CMK (cell line): Measurements from ENCODE around the gene STK24.

Source experiments
- DNase-seq: peaks from one replicate; pipeline ENCODE4 v3.0.0-alpha.2; 2010; ENCODE audit warnings: low read depth

STK24 gene

GRCh38 chr13:98489446-98490194 is 87.3 kb downstream of the STK24 start:
- no peak for DNase-seq

- DNase-seq: no peak
Measured at GRCh38 chr13:98488736-98489135, 88.2 kb downstream of the STK24 start.

- no peak for DNase-seq
Measured at GRCh38 chr13:98487522-98487921, 89.4 kb downstream of the STK24 start.

GRCh38 chr13:98487016-98487415 is 89.9 kb downstream of the STK24 start:
- no peak for DNase-seq

GRCh38 chr13:98486412-98486811 is 90.5 kb downstream of the STK24 start:
- no peak for DNase-seq

- DNase-seq: no peak
Measured at GRCh38 chr13:98485561-98485960, 91.3 kb downstream of the STK24 start.

- DNase-seq: no peak
Measured at GRCh38 chr13:98484289-98485219, 92.4 kb downstream of the STK24 start.

GRCh38 chr13:98483601-98484288 is 93.2 kb downstream of the STK24 start:
- no peak for DNase-seq

- no peak for DNase-seq
Measured at GRCh38 chr13:98482476-98483444, 94.1 kb downstream of the STK24 start.

GRCh38 chr13:98480915-98481877 is 95.7 kb downstream of the STK24 start:
- no peak for DNase-seq

- DNase-seq: no peak
Measured at GRCh38 chr13:98479496-98480003, 97.4 kb downstream of the STK24 start.

GRCh38 chr13:98478189-98479129 is 98.4 kb downstream of the STK24 start:
- DNase-seq: no peak

- peak; percentile 96 for DNase-seq
Measured at GRCh38 chr13:98476538-98476966, 100.4 kb downstream of the STK24 start.

GRCh38 chr13:98476106-98476505 is 100.8 kb downstream of the STK24 start:
- no peak for DNase-seq

- peak; percentile 79 for DNase-seq
Measured at GRCh38 chr13:98475522-98475921, 101.4 kb downstream of the STK24 start.

GRCh38 chr13:98474761-98475160 is 102.1 kb downstream of the STK24 start:
- no peak for DNase-seq

GRCh38 chr13:98474292-98474691 is 102.6 kb downstream of the STK24 start:
- DNase-seq: no peak

GRCh38 chr13:98473788-98474144 is 103.1 kb downstream of the STK24 start:
- DNase-seq: no peak
